GM12892 (cell line): ENCODE data around the gene PIAS1.
A peak's percentile ranks its signal among the peaks of the same experiment; 100 is the strongest.

Source experiments
- POLR2A ChIP-seq: IDR thresholded peaks from 2 replicates; pipeline ENCODE4 v1.6.1; 2011; ENCODE audit warnings: low read depth, low read length, control low read depth
- POLR2AphosphoS5 ChIP-seq: IDR thresholded peaks from 2 replicates; pipeline ENCODE4 v1.6.1; 2011; ENCODE audit warnings: low read depth, low read length, control low read depth

- TF ChIP-seq POLR2A (0 out of 2 replicates have a peak, but pooled peaks have one; percentile 8), POLR2AphosphoS5 (peak; percentile 48; the same call in 1 of the 2 replicates)
These were observed 138.8 kb downstream of the PIAS1 start for GRCh38 chr15:68192804-68193486.
